ENCODE measurements around the gene GSDMA.
"Not testable (repeated sequence)": the region's sequence is repeated elsewhere in the genome, so short reads cannot be mapped to it uniquely, and the experiment has no call there.

GSDMA gene

GRCh38 chr17:39981766-39982375 lies 19.1 kb downstream of the GSDMA start:
- peak overlapping the region; percentile 99 for H3K9ac ChIP-seq (ENCODE audit: low read length)
- peak overlapping the region; percentile 91 for H3K4me3 ChIP-seq (ENCODE audit: low read length)
- peaks cover 29% of the 10 kb centered on the region for H3K36me3 ChIP-seq (ENCODE audit: control insufficient read depth, insufficient read depth, low read length, severe bottlenecking)
- DNase-seq (ENCODE audit: low read depth): peak; percentile 10
- no peaks in the 10 kb centered on the region for H3K27me3 ChIP-seq (replicated peaks; ENCODE audit: control insufficient read depth, insufficient read depth, low read length)
- peaks cover 30% of the 10 kb centered on the region for H3K4me1 ChIP-seq (ENCODE audit: control insufficient read depth, insufficient read depth, low read length)
- no peaks in the 10 kb centered on the region for H3K9me3 ChIP-seq (ENCODE audit: control insufficient read depth, low read length)

- H3K4me3 ChIP-seq (ENCODE audit: low read length): no peak overlapping the region
- H3K4me1 ChIP-seq (ENCODE audit: control insufficient read depth, insufficient read depth, low read length): peaks cover under 1% of the 10 kb centered on the region
- H3K27me3 ChIP-seq (replicated peaks; ENCODE audit: control insufficient read depth, insufficient read depth, low read length): no peaks in the 10 kb centered on the region
- H3K9ac ChIP-seq (ENCODE audit: low read length): no peak overlapping the region
- H3K36me3 ChIP-seq (ENCODE audit: control insufficient read depth, insufficient read depth, low read length, severe bottlenecking): peaks cover 93% of the 10 kb centered on the region
- DNase-seq (ENCODE audit: low read depth): no peak
- no peaks in the 10 kb centered on the region for H3K9me3 ChIP-seq (ENCODE audit: control insufficient read depth, low read length)
Observed at GRCh38 chr17:39988206-39988810, 25.5 kb downstream of the GSDMA start.

GRCh38 chr17:39994448-39994847 lies 31.6 kb downstream of the GSDMA start:
- no peak overlapping the region for H3K4me3 ChIP-seq (ENCODE audit: low read length)
- H3K9ac ChIP-seq (ENCODE audit: low read length): no peak overlapping the region
- H3K27me3 ChIP-seq (replicated peaks; ENCODE audit: control insufficient read depth, insufficient read depth, low read length): no peaks in the 10 kb centered on the region
- H3K9me3 ChIP-seq (ENCODE audit: control insufficient read depth, low read length): no peaks in the 10 kb centered on the region
- no peak for DNase-seq (ENCODE audit: low read depth)
- H3K36me3 ChIP-seq (ENCODE audit: control insufficient read depth, insufficient read depth, low read length, severe bottlenecking): peaks cover 85% of the 10 kb centered on the region
- H3K4me1 ChIP-seq (ENCODE audit: control insufficient read depth, insufficient read depth, low read length): peaks cover 17% of the 10 kb centered on the region

GRCh38 chr17:39995438-39995837 lies 32.6 kb downstream of the GSDMA start:
- Histone ChIP-seq H3K4me1 (ENCODE audit: control insufficient read depth, insufficient read depth, low read length) (peaks cover 17% of the 10 kb centered on the region), H3K9me3 (ENCODE audit: control insufficient read depth, low read length) (no peaks in the 10 kb centered on the region), H3K36me3 (ENCODE audit: control insufficient read depth, insufficient read depth, low read length, severe bottlenecking) (peaks cover 75% of the 10 kb centered on the region), H3K27me3 (replicated peaks; ENCODE audit: control insufficient read depth, insufficient read depth, low read length) (no peaks in the 10 kb centered on the region), H3K9ac (ENCODE audit: low read length) (no peak overlapping the region), H3K4me3 (ENCODE audit: low read length) (no peak overlapping the region)
- no peak for DNase-seq (ENCODE audit: low read depth)

GRCh38 chr17:39996162-39996561 lies 33.4 kb downstream of the GSDMA start:
- no peaks in the 10 kb centered on the region for H3K27me3 ChIP-seq (replicated peaks; ENCODE audit: control insufficient read depth, insufficient read depth, low read length)
- peaks cover 17% of the 10 kb centered on the region for H3K4me1 ChIP-seq (ENCODE audit: control insufficient read depth, insufficient read depth, low read length)
- no peaks in the 10 kb centered on the region for H3K9me3 ChIP-seq (ENCODE audit: control insufficient read depth, low read length)
- H3K9ac ChIP-seq (ENCODE audit: low read length): no peak overlapping the region
- no peak for DNase-seq (ENCODE audit: low read depth)
- no peak overlapping the region for H3K4me3 ChIP-seq (ENCODE audit: low read length)
- H3K36me3 ChIP-seq (ENCODE audit: control insufficient read depth, insufficient read depth, low read length, severe bottlenecking): peaks cover 68% of the 10 kb centered on the region

GRCh38 chr17:39996800-39997199 lies 34.0 kb downstream of the GSDMA start:
- Histone ChIP-seq H3K4me3 (ENCODE audit: low read length) (no peak overlapping the region), H3K9ac (ENCODE audit: low read length) (peak overlapping the region; percentile 32), H3K27me3 (replicated peaks; ENCODE audit: control insufficient read depth, insufficient read depth, low read length) (no peaks in the 10 kb centered on the region), H3K36me3 (ENCODE audit: control insufficient read depth, insufficient read depth, low read length, severe bottlenecking) (peaks cover 62% of the 10 kb centered on the region), H3K9me3 (ENCODE audit: control insufficient read depth, low read length) (no peaks in the 10 kb centered on the region), H3K4me1 (ENCODE audit: control insufficient read depth, insufficient read depth, low read length) (peaks cover 17% of the 10 kb centered on the region)
- DNase-seq (ENCODE audit: low read depth): no peak

- Histone ChIP-seq H3K27me3 (replicated peaks; ENCODE audit: control insufficient read depth, insufficient read depth, low read length) (no peaks in the 10 kb centered on the region), H3K9ac (ENCODE audit: low read length) (no peak overlapping the region), H3K9me3 (ENCODE audit: control insufficient read depth, low read length) (no peaks in the 10 kb centered on the region), H3K36me3 (ENCODE audit: control insufficient read depth, insufficient read depth, low read length, severe bottlenecking) (peaks cover 54% of the 10 kb centered on the region), H3K4me1 (ENCODE audit: control insufficient read depth, insufficient read depth, low read length) (peaks cover 17% of the 10 kb centered on the region), H3K4me3 (ENCODE audit: low read length) (no peak overlapping the region)
- DNase-seq (ENCODE audit: low read depth): no peak
Observed at GRCh38 chr17:39997543-39997942, 34.7 kb downstream of the GSDMA start.

GRCh38 chr17:39999067-39999466 lies 36.3 kb downstream of the GSDMA start:
- no peaks in the 10 kb centered on the region for H3K9me3 ChIP-seq (ENCODE audit: control insufficient read depth, low read length)
- peaks cover 17% of the 10 kb centered on the region for H3K4me1 ChIP-seq (ENCODE audit: control insufficient read depth, insufficient read depth, low read length)
- no peak for DNase-seq (ENCODE audit: low read depth)
- no peak overlapping the region for H3K4me3 ChIP-seq (ENCODE audit: low read length)
- no peak overlapping the region for H3K9ac ChIP-seq (ENCODE audit: low read length)
- H3K27me3 ChIP-seq (replicated peaks; ENCODE audit: control insufficient read depth, insufficient read depth, low read length): no peaks in the 10 kb centered on the region
- peaks cover 39% of the 10 kb centered on the region for H3K36me3 ChIP-seq (ENCODE audit: control insufficient read depth, insufficient read depth, low read length, severe bottlenecking)

GRCh38 chr17:40000161-40000560 lies 37.4 kb downstream of the GSDMA start:
- H3K4me1 ChIP-seq (ENCODE audit: control insufficient read depth, insufficient read depth, low read length): peaks cover 17% of the 10 kb centered on the region
- no peak for DNase-seq (ENCODE audit: low read depth)
- H3K27me3 ChIP-seq (replicated peaks; ENCODE audit: control insufficient read depth, insufficient read depth, low read length): no peaks in the 10 kb centered on the region
- no peak overlapping the region for H3K4me3 ChIP-seq (ENCODE audit: low read length)
- no peaks in the 10 kb centered on the region for H3K9me3 ChIP-seq (ENCODE audit: control insufficient read depth, low read length)
- H3K36me3 ChIP-seq (ENCODE audit: control insufficient read depth, insufficient read depth, low read length, severe bottlenecking): peaks cover 28% of the 10 kb centered on the region
- H3K9ac ChIP-seq (ENCODE audit: low read length): no peak overlapping the region

- not testable (repeated sequence) for H3K9ac ChIP-seq (ENCODE audit: low read length); H3K9me3 ChIP-seq (ENCODE audit: control insufficient read depth, low read length); DNase-seq (ENCODE audit: low read depth); H3K4me3 ChIP-seq (ENCODE audit: low read length); H3K27me3 ChIP-seq (replicated peaks; ENCODE audit: control insufficient read depth, insufficient read depth, low read length)
- H3K36me3 ChIP-seq (ENCODE audit: control insufficient read depth, insufficient read depth, low read length, severe bottlenecking): peaks cover 17% of the 10 kb centered on the region
- H3K4me1 ChIP-seq (ENCODE audit: control insufficient read depth, insufficient read depth, low read length): peaks cover 14% of the 10 kb centered on the region
Observed at GRCh38 chr17:40001335-40001734, 38.5 kb downstream of the GSDMA start.

GRCh38 chr17:40004072-40004471 lies 41.3 kb downstream of the GSDMA start:
- Histone ChIP-seq H3K4me1 (ENCODE audit: control insufficient read depth, insufficient read depth, low read length) (peaks cover 2% of the 10 kb centered on the region), H3K9me3 (ENCODE audit: control insufficient read depth, low read length) (no peaks in the 10 kb centered on the region), H3K4me3 (ENCODE audit: low read length) (no peak overlapping the region), H3K36me3 (ENCODE audit: control insufficient read depth, insufficient read depth, low read length, severe bottlenecking) (no peaks in the 10 kb centered on the region), H3K27me3 (replicated peaks; ENCODE audit: control insufficient read depth, insufficient read depth, low read length) (no peaks in the 10 kb centered on the region), H3K9ac (ENCODE audit: low read length) (no peak overlapping the region)
- DNase-seq (ENCODE audit: low read depth): no peak

GRCh38 chr17:40004712-40005111 lies 41.9 kb downstream of the GSDMA start:
- H3K4me3 ChIP-seq (ENCODE audit: low read length): no peak overlapping the region
- H3K9ac ChIP-seq (ENCODE audit: low read length): no peak overlapping the region
- DNase-seq (ENCODE audit: low read depth): no peak
- no peaks in the 10 kb centered on the region for H3K9me3 ChIP-seq (ENCODE audit: control insufficient read depth, low read length)
- H3K4me1 ChIP-seq (ENCODE audit: control insufficient read depth, insufficient read depth, low read length): no peaks in the 10 kb centered on the region
- H3K36me3 ChIP-seq (ENCODE audit: control insufficient read depth, insufficient read depth, low read length, severe bottlenecking): no peaks in the 10 kb centered on the region
- H3K27me3 ChIP-seq (replicated peaks; ENCODE audit: control insufficient read depth, insufficient read depth, low read length): no peaks in the 10 kb centered on the region

Measured in adipocyte (in vitro differentiated cells).